ENCODE measurements around the gene ZNF579. TPM values are rescaled to one million over a fixed set of nuclear protein-coding genes. Genes with fewer than 3 reads are reported as not detected.

The ZNF579 gene
- total RNA-seq, 1 donor from 2014 or later = 2.1 TPM

GRCh38 chr19:55614711-55615542 is 34.3 kb upstream of the ZNF579 start:
- no peak for DNase-seq (ENCODE audit: low spot score)
- peaks cover 6% of the 10 kb centered on the region for H3K27me3 Mint-ChIP-seq (ENCODE audit: insufficient read depth, low read depth)
- no peak overlapping the region for H3K9ac ChIP-seq
- no peak overlapping the region for H3K4me3 Mint-ChIP-seq
- peaks cover 17% of the 10 kb centered on the region for H3K4me1 Mint-ChIP-seq
- H3K36me3 ChIP-seq = no peaks in the 10 kb centered on the region
- no peaks in the 10 kb centered on the region for H3K27me3 ChIP-seq
- no peak overlapping the region for H2AFZ ChIP-seq (replicated peaks)
- H3K9me3 Mint-ChIP-seq = no peaks in the 10 kb centered on the region
- no peak overlapping the region for H3K4me2 ChIP-seq
- H3K27ac Mint-ChIP-seq = no peak overlapping the region
- TF ChIP-seq EZH2phosphoT487 (IDR thresholded peaks at IDR 0.05) = no peak
- no peaks in the 10 kb centered on the region for H3K4me1 ChIP-seq
- H3K79me2 ChIP-seq (ENCODE audit: low read depth) = peaks cover 11% of the 10 kb centered on the region
- H3F3A ChIP-seq (ENCODE audit: low read depth) = peaks cover 5% of the 10 kb centered on the region
- H3K4me3 ChIP-seq = no peak overlapping the region
- peaks cover 32% of the 10 kb centered on the region for H4K20me1 ChIP-seq (ENCODE audit: low read depth)
- no peaks in the 10 kb centered on the region for H3K9me3 ChIP-seq (ENCODE audit: low read depth)
- H3K36me3 Mint-ChIP-seq = peaks cover 19% of the 10 kb centered on the region
- H3K27ac ChIP-seq = no peak overlapping the region

- Mint-ChIP-seq H3K36me3 (peaks cover 25% of the 10 kb centered on the region), H3K27ac (no peak overlapping the region), H3K9me3 (no peaks in the 10 kb centered on the region), H3K4me1 (peaks cover 14% of the 10 kb centered on the region), H3K4me3 (no peak overlapping the region), H3K27me3 (ENCODE audit: insufficient read depth, low read depth) (peaks cover 6% of the 10 kb centered on the region)
- Histone ChIP-seq H3K27ac (no peak overlapping the region), H3K9me3 (ENCODE audit: low read depth) (no peaks in the 10 kb centered on the region), H3K27me3 (no peaks in the 10 kb centered on the region), H3K4me3 (no peak overlapping the region), H3K79me2 (ENCODE audit: low read depth) (peaks cover 19% of the 10 kb centered on the region), H3K36me3 (no peaks in the 10 kb centered on the region), H4K20me1 (ENCODE audit: low read depth) (peaks cover 38% of the 10 kb centered on the region), H3K4me1 (no peaks in the 10 kb centered on the region), H3F3A (ENCODE audit: low read depth) (no peaks in the 10 kb centered on the region), H3K9ac (no peak overlapping the region), H3K4me2 (no peak overlapping the region), H2AFZ (replicated peaks) (no peak overlapping the region)
- DNase-seq (ENCODE audit: low spot score) = no peak
- no peak for TF ChIP-seq EZH2phosphoT487 (IDR thresholded peaks at IDR 0.05)
- TF ChIP-seq EZH2 (IDR thresholded peaks at IDR 0.05) = no peak
- no peak for TF ChIP-seq CTCF (IDR thresholded peaks at IDR 0.05)
These were observed 33.5 kb upstream of the ZNF579 start for GRCh38 chr19:55613930-55614710.

- Mint-ChIP-seq H3K4me3 (no peak overlapping the region), H3K9me3 (no peaks in the 10 kb centered on the region), H3K27ac (no peak overlapping the region), H3K4me1 (peaks cover 15% of the 10 kb centered on the region), H3K27me3 (ENCODE audit: insufficient read depth, low read depth) (peaks cover 6% of the 10 kb centered on the region), H3K36me3 (peaks cover 24% of the 10 kb centered on the region)
- Histone ChIP-seq H3F3A (ENCODE audit: low read depth) (no peaks in the 10 kb centered on the region), H3K4me2 (no peak overlapping the region), H3K9ac (no peak overlapping the region), H3K79me2 (ENCODE audit: low read depth) (peaks cover 26% of the 10 kb centered on the region), H2AFZ (replicated peaks) (no peak overlapping the region), H3K36me3 (no peaks in the 10 kb centered on the region), H4K20me1 (ENCODE audit: low read depth) (peaks cover 45% of the 10 kb centered on the region), H3K27ac (no peak overlapping the region), H3K4me3 (no peak overlapping the region), H3K27me3 (no peaks in the 10 kb centered on the region), H3K9me3 (ENCODE audit: low read depth) (no peaks in the 10 kb centered on the region), H3K4me1 (no peaks in the 10 kb centered on the region)
- TF ChIP-seq CTCF (IDR thresholded peaks at IDR 0.05) (no peak), EZH2phosphoT487 (IDR thresholded peaks at IDR 0.05) (no peak), EZH2 (IDR thresholded peaks at IDR 0.05) (no peak)
- DNase-seq (ENCODE audit: low spot score) = no peak
These were observed 32.7 kb upstream of the ZNF579 start for GRCh38 chr19:55613396-55613795.

Measured in neural progenitor cell (in vitro differentiated cells).